ENCODE data around the gene PRR33.

GRCh38 chr11:1847926-1848639 is 43.6 kb downstream of the PRR33 start:
- TF ChIP-seq CTCF (IDR thresholded peaks at IDR 0.05; ENCODE audit: low read depth, low read length, poor library complexity, severe bottlenecking), result no peak
- TF ChIP-seq EZH2phosphoT487 (IDR thresholded peaks at IDR 0.05; ENCODE audit: borderline replicate concordance, low read length), result no peak
